Measurements from ENCODE around the gene KIF5C.

Gene KIF5C

GRCh38 chr2:149001496-149001895 is 126.5 kb downstream of the KIF5C start:
- Histone ChIP-seq H3K4me3 (ENCODE audit: severe bottlenecking) (no peak overlapping the region), H3K27ac (ENCODE audit: poor library complexity, severe bottlenecking) (no peak overlapping the region), H3K36me3 (ENCODE audit: low read depth) (no peaks in the 10 kb centered on the region), H3K9me3 (ENCODE audit: severe bottlenecking) (no peaks in the 10 kb centered on the region), H3K4me1 (ENCODE audit: insufficient read depth, poor library complexity, severe bottlenecking) (no peaks in the 10 kb centered on the region), H3K27me3 (ENCODE audit: insufficient read depth, poor library complexity, severe bottlenecking) (no peaks in the 10 kb centered on the region)
- ATAC-seq (ENCODE audit: low read depth) (no peak), DNase-seq (ENCODE audit: low spot score) (no peak)
- no peak for TF ChIP-seq CTCF (IDR thresholded peaks at IDR 0.05; ENCODE audit: poor library complexity, severe bottlenecking)

GRCh38 chr2:149002378-149002890 is 127.4 kb downstream of the KIF5C start:
- Histone ChIP-seq H3K36me3 (ENCODE audit: low read depth) (no peaks in the 10 kb centered on the region), H3K9me3 (ENCODE audit: severe bottlenecking) (no peaks in the 10 kb centered on the region), H3K4me1 (ENCODE audit: insufficient read depth, poor library complexity, severe bottlenecking) (peaks cover 3% of the 10 kb centered on the region), H3K27me3 (ENCODE audit: insufficient read depth, poor library complexity, severe bottlenecking) (no peaks in the 10 kb centered on the region), H3K4me3 (ENCODE audit: severe bottlenecking) (no peak overlapping the region), H3K27ac (ENCODE audit: poor library complexity, severe bottlenecking) (no peak overlapping the region)
- no peak for DNase-seq (ENCODE audit: low spot score)
- no peak for ATAC-seq (ENCODE audit: low read depth)
- no peak for TF ChIP-seq CTCF (IDR thresholded peaks at IDR 0.05; ENCODE audit: poor library complexity, severe bottlenecking)

- peaks cover 4% of the 10 kb centered on the region for H3K4me1 ChIP-seq (ENCODE audit: insufficient read depth, poor library complexity, severe bottlenecking)
- DNase-seq (ENCODE audit: low spot score) (no peak), ATAC-seq (ENCODE audit: low read depth) (no peak)
- no peaks in the 10 kb centered on the region for H3K9me3 ChIP-seq (ENCODE audit: severe bottlenecking)
- H3K27me3 ChIP-seq (ENCODE audit: insufficient read depth, poor library complexity, severe bottlenecking), result no peaks in the 10 kb centered on the region
- TF ChIP-seq CTCF (IDR thresholded peaks at IDR 0.05; ENCODE audit: poor library complexity, severe bottlenecking), result no peak
- no peak overlapping the region for H3K27ac ChIP-seq (ENCODE audit: poor library complexity, severe bottlenecking)
- no peak overlapping the region for H3K4me3 ChIP-seq (ENCODE audit: severe bottlenecking)
- H3K36me3 ChIP-seq (ENCODE audit: low read depth), result no peaks in the 10 kb centered on the region
These were observed 128.1 kb downstream of the KIF5C start for GRCh38 chr2:149002891-149003740.

- H3K9me3 ChIP-seq (ENCODE audit: severe bottlenecking), result no peaks in the 10 kb centered on the region
- DNase-seq (ENCODE audit: low spot score), result no peak
- TF ChIP-seq CTCF (IDR thresholded peaks at IDR 0.05; ENCODE audit: poor library complexity, severe bottlenecking), result no peak
- peaks cover 4% of the 10 kb centered on the region for H3K4me1 ChIP-seq (ENCODE audit: insufficient read depth, poor library complexity, severe bottlenecking)
- no peak overlapping the region for H3K4me3 ChIP-seq (ENCODE audit: severe bottlenecking)
- no peak for ATAC-seq (ENCODE audit: low read depth)
- no peak overlapping the region for H3K27ac ChIP-seq (ENCODE audit: poor library complexity, severe bottlenecking)
- H3K27me3 ChIP-seq (ENCODE audit: insufficient read depth, poor library complexity, severe bottlenecking), result no peaks in the 10 kb centered on the region
- no peaks in the 10 kb centered on the region for H3K36me3 ChIP-seq (ENCODE audit: low read depth)
These were observed 129.8 kb downstream of the KIF5C start for GRCh38 chr2:149004836-149005235.

Data from RWPE2 (cell line).